GM12878 (cell line): ENCODE results near the gene CD33. TPM values are rescaled to one million over a fixed set of nuclear protein-coding genes. Genes with fewer than 3 reads are reported as not detected.

Experiments used
- CREB1 ChIP-seq: IDR thresholded peaks from 2 replicates; pipeline ENCODE4 v1.6.1; 2012; ENCODE audit warnings: low read depth, mild to moderate bottlenecking, inconsistent platforms
- EZH2 ChIP-seq: IDR thresholded peaks from 2 replicates; pipeline ENCODE4 v1.6.1; 2012; ENCODE audit warnings: low read depth, mild to moderate bottlenecking, control low read depth, inconsistent platforms, low read length, borderline replicate concordance; ENCODE audit not compliant: control insufficient read depth
- SMC3 ChIP-seq: IDR thresholded peaks from 2 replicates; pipeline ENCODE4 v1.6.1; 2011; ENCODE audit warnings: low read length, improper control_type of control experiment, borderline replicate concordance
- microRNA-seq: library from miRNA; unstranded; fragments of <30 nt; microRNA quantifications from one replicate; pipeline ENCODE4, GENCODE V29; 2018
- polyA plus RNA-seq, 11 experiments: library from polyadenylated mRNA; depleted of rRNA in 4 of 11; unstranded in 6 of 11; stranded (reverse) in 5 of 11; fragments of >200 nt; fragmentation: Nextera tagmentation in 4 of 11; fragmentation: Illumina TruSeq in 1 of 11; extraction: Ambion mirVana in 4 of 11; extraction: Trizol in 1 of 11; gene quantifications; 1 replicate in 1 of 11; 2 replicates in 10 of 11; pipeline versions ENCODE4 v1.2.1 to v1.2.3, GENCODE V29; 2011 to 2016; ENCODE audit warnings: inconsistent platforms in 2 of 11, missing spikeins in 2 of 11, low read depth in 1 of 11
- small RNA-seq: library from RNA; depleted of rRNA; stranded (forward); fragments of <200 nt; gene quantifications from one replicate; pipeline ENCODE3, GENCODE V24; 2014
- total RNA-seq, 4 experiments: library from RNA; depleted of rRNA in 3 of 4; stranded (reverse); fragments of >200 nt in 3 of 4; fragmentation: Illumina TruSeq in 1 of 4; extraction: Trizol in 1 of 4; gene quantifications; 2 replicates each; pipeline versions ENCODE4 v1.2.1 to v1.2.3, GENCODE V29; 2013 to 2021
- TF ChIP-seq, protein P1 (sequence below): IDR thresholded peaks from 2 replicates; pipeline ENCODE4 v1.6.1; 2012; ENCODE audit warnings: low read depth, low read length, improper control_type of control experiment
- TF ChIP-seq, protein P2 (sequence below): IDR thresholded peaks from 2 replicates; pipeline ENCODE4 v1.6.1; 2011; ENCODE audit warnings: low read depth, low read length, improper control_type of control experiment, borderline replicate concordance

The CD33 gene
- total and polyA plus RNA-seq, 10 of the 15 experiments (the other 5 are each of a cell fraction or from before 2014, with no cell fraction given): 0.29 to 17.9 (median 0.72) TPM; not detected in 1

DNA sequence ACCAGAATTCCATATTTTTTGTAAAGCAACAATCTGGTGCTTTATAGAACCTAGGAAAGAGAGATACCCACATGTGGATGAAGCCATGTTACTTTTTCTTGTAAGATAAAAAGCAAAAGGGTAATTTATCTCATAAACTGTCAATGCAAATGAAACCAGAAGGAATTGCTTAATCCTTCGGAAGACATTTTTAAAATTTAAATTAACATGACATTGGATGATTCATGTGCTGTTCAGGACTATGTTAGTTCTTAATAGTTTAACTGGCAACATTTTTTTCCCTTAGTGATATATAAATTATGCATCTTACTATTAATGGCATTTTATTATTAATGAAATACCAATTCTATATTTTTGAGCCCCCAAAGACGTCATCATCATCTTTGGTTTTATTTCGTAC lies 60.8 kb downstream of the CD33 start (continued):
- TF ChIP-seq EZH2: no peak
- no peak for TF ChIP-seq CREB1
- TF ChIP-seq, protein P1, sequence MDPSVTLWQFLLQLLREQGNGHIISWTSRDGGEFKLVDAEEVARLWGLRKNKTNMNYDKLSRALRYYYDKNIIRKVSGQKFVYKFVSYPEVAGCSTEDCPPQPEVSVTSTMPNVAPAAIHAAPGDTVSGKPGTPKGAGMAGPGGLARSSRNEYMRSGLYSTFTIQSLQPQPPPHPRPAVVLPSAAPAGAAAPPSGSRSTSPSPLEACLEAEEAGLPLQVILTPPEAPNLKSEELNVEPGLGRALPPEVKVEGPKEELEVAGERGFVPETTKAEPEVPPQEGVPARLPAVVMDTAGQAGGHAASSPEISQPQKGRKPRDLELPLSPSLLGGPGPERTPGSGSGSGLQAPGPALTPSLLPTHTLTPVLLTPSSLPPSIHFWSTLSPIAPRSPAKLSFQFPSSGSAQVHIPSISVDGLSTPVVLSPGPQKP: no peak
- TF ChIP-seq, protein P2, sequence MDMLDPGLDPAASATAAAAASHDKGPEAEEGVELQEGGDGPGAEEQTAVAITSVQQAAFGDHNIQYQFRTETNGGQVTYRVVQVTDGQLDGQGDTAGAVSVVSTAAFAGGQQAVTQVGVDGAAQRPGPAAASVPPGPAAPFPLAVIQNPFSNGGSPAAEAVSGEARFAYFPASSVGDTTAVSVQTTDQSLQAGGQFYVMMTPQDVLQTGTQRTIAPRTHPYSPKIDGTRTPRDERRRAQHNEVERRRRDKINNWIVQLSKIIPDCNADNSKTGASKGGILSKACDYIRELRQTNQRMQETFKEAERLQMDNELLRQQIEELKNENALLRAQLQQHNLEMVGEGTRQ: no peak
- TF ChIP-seq SMC3: no peak

Small RNAs within 50 kb of the gene (microRNA-seq; reads per million reads assigned to microRNA genes)
- not detected for gene MIR8074

Small RNAs within 50 kb of the gene (small RNA-seq; reads per million reads assigned to genes)
- gene MIR8074: not detected

Other genes with a start within 250 kb of the CD33 start
Only the 7 nearest of the 20 such genes appear.
- 6.2 and 8.9 TPM in 2 replicates for gene CTU1, start 116.7 kb upstream of the CD33 start, total RNA-seq (2014; rRNA removed)
- gene CTU1, start 116.7 kb upstream of the CD33 start, total RNA-seq (2014; rRNA removed; fragmentation: Illumina TruSeq; extraction: Trizol): 0.51 and 0.54 TPM in 2 replicates
- 9.9 and 10.5 TPM in 2 replicates for gene CTU1, start 116.7 kb upstream of the CD33 start, total RNA-seq (2021)
- gene CTU1, start 116.7 kb upstream of the CD33 start, polyA plus RNA-seq (2011; rRNA removed): 1.4 and 3.0 TPM in 2 replicates
- 0.59 and 0.71 TPM in 2 replicates for gene CTU1, start 116.7 kb upstream of the CD33 start, polyA plus RNA-seq (2014; fragmentation: Illumina TruSeq; extraction: Trizol)
- under 1 TPM in 1 of 2 experiments, not detected in 1; 0.02 TPM for gene CTU1, start 116.7 kb upstream of the CD33 start, polyA plus RNA-seq (2014; fragmentation: Nextera tagmentation; extraction: Ambion mirVana)
- gene CTU1, start 116.7 kb upstream of the CD33 start, polyA plus RNA-seq (2014; rRNA removed): 5.8 and 8.1 TPM in 2 replicates
- 1 to 10 TPM in 1 of 2 experiments, under 1 TPM in 1; 0.28 to 3.6 TPM for gene CTU1, start 116.7 kb upstream of the CD33 start, polyA plus RNA-seq (2016; fragmentation: Nextera tagmentation; extraction: Ambion mirVana)
- not detected in 2 replicates for gene SIGLEC9, start 100.2 kb upstream of the CD33 start, total RNA-seq (2014; rRNA removed)
- not detected in 2 replicates for gene SIGLEC9, start 100.2 kb upstream of the CD33 start, total RNA-seq (2014; rRNA removed; fragmentation: Illumina TruSeq; extraction: Trizol)
- gene SIGLEC9, start 100.2 kb upstream of the CD33 start, total RNA-seq (2021): not detected in 2 replicates
- gene SIGLEC9, start 100.2 kb upstream of the CD33 start, polyA plus RNA-seq (2011; rRNA removed): 0.10 TPM in 2 replicates
- gene SIGLEC9, start 100.2 kb upstream of the CD33 start, polyA plus RNA-seq (2014; fragmentation: Illumina TruSeq; extraction: Trizol): not detected in 2 replicates
- gene SIGLEC9, start 100.2 kb upstream of the CD33 start, polyA plus RNA-seq (2014; fragmentation: Nextera tagmentation; extraction: Ambion mirVana): not detected
- gene SIGLEC9, start 100.2 kb upstream of the CD33 start, polyA plus RNA-seq (2014; rRNA removed): not detected in 2 replicates
- gene SIGLEC9, start 100.2 kb upstream of the CD33 start, polyA plus RNA-seq (2016; fragmentation: Nextera tagmentation; extraction: Ambion mirVana): not detected
- not detected in 2 replicates for gene SIGLEC7, start 82.8 kb upstream of the CD33 start, total RNA-seq (2014; rRNA removed)
- not detected in 2 replicates for gene SIGLEC7, start 82.8 kb upstream of the CD33 start, total RNA-seq (2014; rRNA removed; fragmentation: Illumina TruSeq; extraction: Trizol)
- not detected in 2 replicates for gene SIGLEC7, start 82.8 kb upstream of the CD33 start, total RNA-seq (2021)
- gene SIGLEC7, start 82.8 kb upstream of the CD33 start, polyA plus RNA-seq (2011; rRNA removed): 0.06 and 0.15 TPM in 2 replicates
- gene SIGLEC7, start 82.8 kb upstream of the CD33 start, polyA plus RNA-seq (2014; fragmentation: Illumina TruSeq; extraction: Trizol): not detected in 2 replicates
- gene SIGLEC7, start 82.8 kb upstream of the CD33 start, polyA plus RNA-seq (2014; fragmentation: Nextera tagmentation; extraction: Ambion mirVana): not detected
- not detected in 2 replicates for gene SIGLEC7, start 82.8 kb upstream of the CD33 start, polyA plus RNA-seq (2014; rRNA removed)
- gene SIGLEC7, start 82.8 kb upstream of the CD33 start, polyA plus RNA-seq (2016; fragmentation: Nextera tagmentation; extraction: Ambion mirVana): not detected
- gene SIGLECL1, start 26.0 kb downstream of the CD33 start, total RNA-seq (2014; rRNA removed): not detected in 2 replicates
- gene SIGLECL1, start 26.0 kb downstream of the CD33 start, total RNA-seq (2014; rRNA removed; fragmentation: Illumina TruSeq; extraction: Trizol): not detected in 2 replicates
- not detected in 2 replicates for gene SIGLECL1, start 26.0 kb downstream of the CD33 start, total RNA-seq (2021)
- gene SIGLECL1, start 26.0 kb downstream of the CD33 start, polyA plus RNA-seq (2011; rRNA removed): not detected in 2 replicates
- not detected in 2 replicates for gene SIGLECL1, start 26.0 kb downstream of the CD33 start, polyA plus RNA-seq (2014; fragmentation: Illumina TruSeq; extraction: Trizol)
- not detected for gene SIGLECL1, start 26.0 kb downstream of the CD33 start, polyA plus RNA-seq (2014; fragmentation: Nextera tagmentation; extraction: Ambion mirVana)
- gene SIGLECL1, start 26.0 kb downstream of the CD33 start, polyA plus RNA-seq (2014; rRNA removed): not detected in 2 replicates
- not detected for gene SIGLECL1, start 26.0 kb downstream of the CD33 start, polyA plus RNA-seq (2016; fragmentation: Nextera tagmentation; extraction: Ambion mirVana)
- not detected in 2 replicates for gene IGLON5, start 86.6 kb downstream of the CD33 start, total RNA-seq (2014; rRNA removed)
- not detected in 2 replicates for gene IGLON5, start 86.6 kb downstream of the CD33 start, total RNA-seq (2014; rRNA removed; fragmentation: Illumina TruSeq; extraction: Trizol)
- gene IGLON5, start 86.6 kb downstream of the CD33 start, total RNA-seq (2021): not detected in 2 replicates
- not detected in 2 replicates for gene IGLON5, start 86.6 kb downstream of the CD33 start, polyA plus RNA-seq (2011; rRNA removed)
- not detected in 2 replicates for gene IGLON5, start 86.6 kb downstream of the CD33 start, polyA plus RNA-seq (2014; fragmentation: Illumina TruSeq; extraction: Trizol)
- not detected for gene IGLON5, start 86.6 kb downstream of the CD33 start, polyA plus RNA-seq (2014; fragmentation: Nextera tagmentation; extraction: Ambion mirVana)
- not detected in 2 replicates for gene IGLON5, start 86.6 kb downstream of the CD33 start, polyA plus RNA-seq (2014; rRNA removed)
- not detected for gene IGLON5, start 86.6 kb downstream of the CD33 start, polyA plus RNA-seq (2016; fragmentation: Nextera tagmentation; extraction: Ambion mirVana)
- 0.16 and 0.23 TPM in 2 replicates for gene VSIG10L, start 117.1 kb downstream of the CD33 start, total RNA-seq (2014; rRNA removed)
- 0.18 and 0.27 TPM in 2 replicates for gene VSIG10L, start 117.1 kb downstream of the CD33 start, total RNA-seq (2014; rRNA removed; fragmentation: Illumina TruSeq; extraction: Trizol)
- 0.64 and 0.77 TPM in 2 replicates for gene VSIG10L, start 117.1 kb downstream of the CD33 start, total RNA-seq (2021)
- gene VSIG10L, start 117.1 kb downstream of the CD33 start, polyA plus RNA-seq (2011; rRNA removed): 0.62 and 0.80 TPM in 2 replicates
- gene VSIG10L, start 117.1 kb downstream of the CD33 start, polyA plus RNA-seq (2014; fragmentation: Illumina TruSeq; extraction: Trizol): 0.59 and 0.62 TPM in 2 replicates
- gene VSIG10L, start 117.1 kb downstream of the CD33 start, polyA plus RNA-seq (2014; fragmentation: Nextera tagmentation; extraction: Ambion mirVana): under 1 TPM; 0.09 to 0.11 TPM
- 0.47 and 0.67 TPM in 2 replicates for gene VSIG10L, start 117.1 kb downstream of the CD33 start, polyA plus RNA-seq (2014; rRNA removed)
- under 1 TPM; 0.40 to 0.93 TPM for gene VSIG10L, start 117.1 kb downstream of the CD33 start, polyA plus RNA-seq (2016; fragmentation: Nextera tagmentation; extraction: Ambion mirVana)
- 75.9 and 82.7 TPM in 2 replicates for gene ETFB, start 141.3 kb downstream of the CD33 start, total RNA-seq (2014; rRNA removed)
- 77.3 and 92.8 TPM in 2 replicates for gene ETFB, start 141.3 kb downstream of the CD33 start, total RNA-seq (2014; rRNA removed; fragmentation: Illumina TruSeq; extraction: Trizol)
- gene ETFB, start 141.3 kb downstream of the CD33 start, total RNA-seq (2021): 129 and 133 TPM in 2 replicates
- 35.9 and 66.3 TPM in 2 replicates for gene ETFB, start 141.3 kb downstream of the CD33 start, polyA plus RNA-seq (2011; rRNA removed)
- 5.2 and 33.4 TPM in 2 replicates for gene ETFB, start 141.3 kb downstream of the CD33 start, polyA plus RNA-seq (2014; fragmentation: Illumina TruSeq; extraction: Trizol)
- gene ETFB, start 141.3 kb downstream of the CD33 start, polyA plus RNA-seq (2014; fragmentation: Nextera tagmentation; extraction: Ambion mirVana): 10 to 100 TPM; 15.1 to 50.1 TPM
- 108 and 126 TPM in 2 replicates for gene ETFB, start 141.3 kb downstream of the CD33 start, polyA plus RNA-seq (2014; rRNA removed)
- 100 to 1,000 TPM; 142 to 166 TPM for gene ETFB, start 141.3 kb downstream of the CD33 start, polyA plus RNA-seq (2016; fragmentation: Nextera tagmentation; extraction: Ambion mirVana)